AG20443 (cell line): Measurements from ENCODE around the gene ATP6V1G1.
"Not testable (repeated sequence)": the region's sequence is repeated elsewhere in the genome, so short reads cannot be mapped to it uniquely, and the experiment has no call there.

Source experiments
- DNase-seq: peaks from one replicate; pipeline ENCODE4 v3.0.0; 2012; ENCODE audit warnings: low spot score, mixed read lengths

Gene ATP6V1G1

GRCh38 chr9:114578134-114578533, 9.4 kb upstream of the ATP6V1G1 start:
- not testable (repeated sequence) for DNase-seq

GRCh38 chr9:114580609-114581193, 6.9 kb upstream of the ATP6V1G1 start:
- DNase-seq: no peak

GRCh38 chr9:114583371-114584155, 4.0 kb upstream of the ATP6V1G1 start:
- no peak for DNase-seq

- DNase-seq: peak; percentile 17
Measured at GRCh38 chr9:114588210-114588609, 641 bp downstream of the ATP6V1G1 start.

GRCh38 chr9:114588651-114589526, 1.3 kb downstream of the ATP6V1G1 start:
- DNase-seq: peak; percentile 46

GRCh38 chr9:114590328-114590727, 2.8 kb downstream of the ATP6V1G1 start:
- DNase-seq: no peak

GRCh38 chr9:114591291-114591787, 3.8 kb downstream of the ATP6V1G1 start:
- no peak for DNase-seq

- no peak for DNase-seq
Measured at GRCh38 chr9:114591849-114592248, 4.3 kb downstream of the ATP6V1G1 start.

- peak; percentile 23 for DNase-seq
Measured at GRCh38 chr9:114592356-114592755, 4.8 kb downstream of the ATP6V1G1 start.

GRCh38 chr9:114594136-114594535, 6.6 kb downstream of the ATP6V1G1 start:
- no peak for DNase-seq

GRCh38 chr9:114600502-114601248, 13.1 kb downstream of the ATP6V1G1 start:
- DNase-seq: not testable (repeated sequence)

GRCh38 chr9:114601787-114602186, 14.2 kb downstream of the ATP6V1G1 start:
- not testable (repeated sequence) for DNase-seq

GRCh38 chr9:114602620-114603019, 15.1 kb downstream of the ATP6V1G1 start:
- no peak for DNase-seq

- DNase-seq: no peak
Measured at GRCh38 chr9:114603248-114603647, 15.7 kb downstream of the ATP6V1G1 start.

- DNase-seq: no peak
Measured at GRCh38 chr9:114604989-114605388, 17.4 kb downstream of the ATP6V1G1 start.

- no peak for DNase-seq
Measured at GRCh38 chr9:114606068-114606467, 18.5 kb downstream of the ATP6V1G1 start.

GRCh38 chr9:114606597-114607207, 19.1 kb downstream of the ATP6V1G1 start:
- DNase-seq: peak; percentile 68

- DNase-seq: no peak
Measured at GRCh38 chr9:114607671-114608524, 20.3 kb downstream of the ATP6V1G1 start.

GRCh38 chr9:114608525-114608796, 20.9 kb downstream of the ATP6V1G1 start:
- DNase-seq: no peak

- peak; percentile 86 for DNase-seq
Measured at GRCh38 chr9:114611516-114612271, 24.1 kb downstream of the ATP6V1G1 start.
